Cardiac fibroblast (primary cell): ENCODE results near the gene NAT8L.
A peak's percentile ranks its signal among the peaks of the same experiment; 100 is the strongest.
"Not testable (repeated sequence)": the region's sequence is repeated elsewhere in the genome, so short reads cannot be mapped to it uniquely, and the experiment has no call there.

ENCODE experiments used
- DNase-seq, 2 donors: peaks; one replicate each; pipeline versions ENCODE4 v3.0.0 to v3.0.0-alpha.2; 2010; ENCODE audit warnings: low read depth in 2 of 2
- H3K4me3 ChIP-seq, 2 donors: replicated peaks in 1 of 2; 1 replicate in 1 of 2; 2 replicates in 1 of 2; pipeline ENCODE4 v1.5.1; 2011; ENCODE audit warnings: low read depth in 2 of 2, low read length in 2 of 2, mild to moderate bottlenecking in 2 of 2, moderate library complexity in 1 of 2
- CTCF ChIP-seq: IDR thresholded peaks from one replicate; pipeline ENCODE4 v1.5.1; 2011; ENCODE audit warnings: low read depth, mild to moderate bottlenecking, low read length, inconsistent platforms

The NAT8L gene

GRCh38 chr4:2059046-2059725 lies at the start of gene NAT8L:
Gene NAT8L (plus strand): TSS chr4:2059327. CDS start chr4:2059512, 185 bp downstream.
- peak within 1 kb of the TSS in 1 of 2 donors; percentile 14 for H3K4me3 ChIP-seq
- TF ChIP-seq CTCF, result no peak
- DNase-seq, result peak in 1 of 2 donors; percentile 16

- peak; percentile 39 to 65 for DNase-seq
- TF ChIP-seq CTCF, result peak; percentile 22
- peak overlapping the region; percentile 100 for H3K4me3 ChIP-seq
Measured at GRCh38 chr4:2009651-2010233, 49.4 kb upstream of the NAT8L start.

- no peak overlapping the region for H3K4me3 ChIP-seq
- peak in 1 of 2 donors; percentile 38 for DNase-seq
- no peak for TF ChIP-seq CTCF
Measured at GRCh38 chr4:2011583-2011982, 47.5 kb upstream of the NAT8L start.

GRCh38 chr4:2015008-2015407 lies 44.1 kb upstream of the NAT8L start:
- no peak overlapping the region for H3K4me3 ChIP-seq
- TF ChIP-seq CTCF, result no peak
- no peak for DNase-seq

GRCh38 chr4:2021358-2022018 lies 37.6 kb upstream of the NAT8L start:
- peak overlapping the region in 1 of 2 donors; percentile 13 for H3K4me3 ChIP-seq
- DNase-seq, result peak in 1 of 2 donors; percentile 77

GRCh38 chr4:2024683-2025082 lies 34.4 kb upstream of the NAT8L start:
- no peak overlapping the region for H3K4me3 ChIP-seq
- no peak for TF ChIP-seq CTCF
- no peak for DNase-seq

GRCh38 chr4:2025817-2026216 lies 33.3 kb upstream of the NAT8L start:
- H3K4me3 ChIP-seq, result no peak overlapping the region
- TF ChIP-seq CTCF, result no peak

GRCh38 chr4:2027120-2027519 lies 32.0 kb upstream of the NAT8L start:
- DNase-seq, H3K4me3 ChIP-seq: not testable (repeated sequence)

More at GRCh38 chr4:2025817-2026216, 33.3 kb upstream of the NAT8L start:
- DNase-seq, result no peak

GRCh38 chr4:2031161-2031560 lies 28.0 kb upstream of the NAT8L start:
- DNase-seq, result not testable (repeated sequence)

More at GRCh38 chr4:2031161-2031560, 28.0 kb upstream of the NAT8L start:
- not testable (repeated sequence) for H3K4me3 ChIP-seq
